KOPT-K1 (cell line): ENCODE results near the gene MLLT10.

Source experiments
- H3K27ac ChIP-seq: fragments of 200-600 bp; sonication (generic); 2 replicates; pipeline ENCODE4 v1.5.1; 2016; ENCODE audit warnings: antibody characterized with exemption, mild to moderate bottlenecking, low read depth, low read length; ENCODE audit not compliant: poor library complexity, severe bottlenecking
- H3K36me3 ChIP-seq: fragments of 200-600 bp; sonication (generic); 2 replicates; pipeline ENCODE4 v1.5.1; 2017; ENCODE audit warnings: antibody characterized with exemption, mild to moderate bottlenecking, low read length, moderate library complexity; ENCODE audit not compliant: insufficient read depth
- H3K9me3 ChIP-seq: fragments of 200-600 bp; sonication (generic); 2 replicates; pipeline ENCODE4 v1.5.1; 2017; ENCODE audit warnings: antibody characterized with exemption, low read length, mild to moderate bottlenecking; ENCODE audit not compliant: insufficient read depth, poor library complexity, severe bottlenecking

The MLLT10 gene

GRCh38 chr10:21634599-21635365 lies 100.8 kb downstream of the MLLT10 start:
- Histone ChIP-seq H3K27ac (no peak overlapping the region), H3K36me3 (peaks cover 52% of the 10 kb centered on the region), H3K9me3 (no peaks in the 10 kb centered on the region)

- peaks cover 45% of the 10 kb centered on the region for H3K36me3 ChIP-seq
- H3K9me3 ChIP-seq = no peaks in the 10 kb centered on the region
- no peak overlapping the region for H3K27ac ChIP-seq
Observed at GRCh38 chr10:21637795-21638194, 103.8 kb downstream of the MLLT10 start.

- Histone ChIP-seq H3K36me3 (peaks cover 45% of the 10 kb centered on the region), H3K27ac (no peak overlapping the region), H3K9me3 (no peaks in the 10 kb centered on the region)
Observed at GRCh38 chr10:21638681-21639080, 104.6 kb downstream of the MLLT10 start.

- Histone ChIP-seq H3K27ac (no peak overlapping the region), H3K36me3 (peaks cover 43% of the 10 kb centered on the region), H3K9me3 (no peaks in the 10 kb centered on the region)
Observed at GRCh38 chr10:21648040-21648439, 114.0 kb downstream of the MLLT10 start.

- no peaks in the 10 kb centered on the region for H3K9me3 ChIP-seq
- H3K36me3 ChIP-seq = peaks cover 58% of the 10 kb centered on the region
- H3K27ac ChIP-seq = no peak overlapping the region
Observed at GRCh38 chr10:21649454-21649872, 115.4 kb downstream of the MLLT10 start.

- Histone ChIP-seq H3K9me3 (no peaks in the 10 kb centered on the region), H3K27ac (no peak overlapping the region), H3K36me3 (peaks cover 63% of the 10 kb centered on the region)
Observed at GRCh38 chr10:21650353-21650752, 116.3 kb downstream of the MLLT10 start.

GRCh38 chr10:21655236-21655635 lies 121.2 kb downstream of the MLLT10 start:
- H3K27ac ChIP-seq = no peak overlapping the region
- peaks cover 56% of the 10 kb centered on the region for H3K36me3 ChIP-seq
- no peaks in the 10 kb centered on the region for H3K9me3 ChIP-seq

- Histone ChIP-seq H3K36me3 (peaks cover 56% of the 10 kb centered on the region), H3K9me3 (no peaks in the 10 kb centered on the region)
Observed at GRCh38 chr10:21655687-21656086, 121.7 kb downstream of the MLLT10 start.

GRCh38 chr10:21661087-21661486 lies 127.1 kb downstream of the MLLT10 start:
- no peak overlapping the region for H3K27ac ChIP-seq

More at GRCh38 chr10:21655687-21656086, 121.7 kb downstream of the MLLT10 start:
- no peak overlapping the region for H3K27ac ChIP-seq

GRCh38 chr10:21661935-21662334 lies 127.9 kb downstream of the MLLT10 start:
- Histone ChIP-seq H3K27ac (no peak overlapping the region), H3K9me3 (no peaks in the 10 kb centered on the region), H3K36me3 (peaks cover 10% of the 10 kb centered on the region; the same call in 1 of the 2 replicates)

More at GRCh38 chr10:21661087-21661486, 127.1 kb downstream of the MLLT10 start:
- no peaks in the 10 kb centered on the region for H3K9me3 ChIP-seq
- H3K36me3 ChIP-seq = 0 out of 2 replicates have a peak, but pooled peaks cover 10% of the 10 kb centered on the region

- Histone ChIP-seq H3K27ac (no peak overlapping the region), H3K36me3 (peaks cover 10% of the 10 kb centered on the region; the same call in 1 of the 2 replicates), H3K9me3 (no peaks in the 10 kb centered on the region)
Observed at GRCh38 chr10:21662635-21663034, 128.6 kb downstream of the MLLT10 start.

- peaks cover 34% of the 10 kb centered on the region for H3K36me3 ChIP-seq
- H3K27ac ChIP-seq = no peak overlapping the region
Observed at GRCh38 chr10:21668831-21669230, 134.8 kb downstream of the MLLT10 start.

GRCh38 chr10:21670391-21670790 lies 136.4 kb downstream of the MLLT10 start:
- H3K27ac ChIP-seq = no peak overlapping the region
- no peaks in the 10 kb centered on the region for H3K9me3 ChIP-seq
- H3K36me3 ChIP-seq = peaks cover 41% of the 10 kb centered on the region

More at GRCh38 chr10:21668831-21669230, 134.8 kb downstream of the MLLT10 start:
- H3K9me3 ChIP-seq = no peaks in the 10 kb centered on the region

GRCh38 chr10:21673668-21674067 lies 139.6 kb downstream of the MLLT10 start:
- H3K36me3 ChIP-seq = peaks cover 44% of the 10 kb centered on the region
- H3K27ac ChIP-seq = no peak overlapping the region
- H3K9me3 ChIP-seq = no peaks in the 10 kb centered on the region

- no peak overlapping the region for H3K27ac ChIP-seq
- H3K36me3 ChIP-seq = peaks cover 44% of the 10 kb centered on the region
- H3K9me3 ChIP-seq = no peaks in the 10 kb centered on the region
Observed at GRCh38 chr10:21675157-21675796, 141.2 kb downstream of the MLLT10 start.
